Retina (tissue), 1 donor: ENCODE measurements around the gene RHOBTB3.

Experiments
- DNase-seq: peaks from one replicate; pipeline ENCODE4 v3.0.0-alpha.2; 2016

The RHOBTB3 gene

DNA sequence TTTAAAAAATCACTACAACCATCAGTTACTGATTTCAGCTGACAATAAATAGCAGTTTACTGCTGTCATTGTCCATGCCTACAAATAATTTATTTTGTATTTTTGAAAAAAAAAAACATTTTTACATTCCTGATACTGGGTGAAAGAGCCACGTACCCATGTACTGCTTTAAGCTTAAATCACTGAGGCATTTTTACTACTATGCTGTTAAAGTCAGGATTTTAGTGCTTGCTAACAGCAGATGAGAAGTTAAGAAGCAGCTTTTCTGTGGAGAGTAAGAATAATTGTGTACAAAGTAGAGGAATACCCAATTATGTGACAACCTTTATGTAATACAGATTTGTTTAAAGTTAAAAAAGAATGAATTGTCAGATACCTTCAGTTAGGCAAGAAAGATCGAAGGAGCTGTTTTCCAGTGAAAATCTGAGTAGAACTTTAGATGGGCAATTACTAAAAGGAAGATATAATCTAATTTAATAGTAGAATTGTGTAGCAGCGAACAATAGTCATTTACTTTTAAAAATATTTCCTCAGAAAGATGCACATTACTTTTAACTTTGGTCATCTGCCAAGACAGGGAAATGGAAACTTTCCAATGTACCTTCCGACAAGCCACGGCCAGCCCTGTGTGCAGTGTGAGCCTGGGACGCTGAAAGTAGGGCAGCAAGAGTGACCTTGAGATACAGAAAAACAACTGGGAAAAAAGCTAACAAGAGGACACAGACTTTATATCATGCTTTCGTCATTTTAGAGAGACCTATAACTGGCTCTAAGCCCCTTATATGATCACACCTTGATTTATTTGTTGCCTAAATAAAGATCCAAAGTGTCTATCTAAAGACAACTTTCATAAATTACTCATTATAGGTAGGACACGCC, 39.9 kb downstream of the RHOBTB3 start:
- no peak for DNase-seq

DNA sequence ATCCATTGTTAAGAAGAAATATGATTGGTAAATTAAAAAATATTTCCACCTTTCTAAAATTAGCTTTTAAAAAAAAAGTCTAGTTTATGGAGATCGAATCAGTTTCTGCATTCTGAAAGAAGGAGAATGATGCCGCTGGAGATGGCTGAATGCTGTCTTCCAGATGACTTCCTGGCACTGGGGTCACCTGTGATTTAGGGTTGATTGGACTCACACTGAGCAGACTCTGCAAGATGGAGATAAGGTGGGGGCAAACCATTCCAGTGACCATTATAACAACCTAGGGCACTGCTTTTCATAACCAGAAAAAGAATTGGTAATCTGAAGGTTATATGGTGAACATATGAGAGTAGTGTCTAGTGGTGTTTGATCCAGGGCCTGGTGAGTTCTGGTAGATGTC, 40.8 kb downstream of the RHOBTB3 start:
- DNase-seq = no peak

DNA sequence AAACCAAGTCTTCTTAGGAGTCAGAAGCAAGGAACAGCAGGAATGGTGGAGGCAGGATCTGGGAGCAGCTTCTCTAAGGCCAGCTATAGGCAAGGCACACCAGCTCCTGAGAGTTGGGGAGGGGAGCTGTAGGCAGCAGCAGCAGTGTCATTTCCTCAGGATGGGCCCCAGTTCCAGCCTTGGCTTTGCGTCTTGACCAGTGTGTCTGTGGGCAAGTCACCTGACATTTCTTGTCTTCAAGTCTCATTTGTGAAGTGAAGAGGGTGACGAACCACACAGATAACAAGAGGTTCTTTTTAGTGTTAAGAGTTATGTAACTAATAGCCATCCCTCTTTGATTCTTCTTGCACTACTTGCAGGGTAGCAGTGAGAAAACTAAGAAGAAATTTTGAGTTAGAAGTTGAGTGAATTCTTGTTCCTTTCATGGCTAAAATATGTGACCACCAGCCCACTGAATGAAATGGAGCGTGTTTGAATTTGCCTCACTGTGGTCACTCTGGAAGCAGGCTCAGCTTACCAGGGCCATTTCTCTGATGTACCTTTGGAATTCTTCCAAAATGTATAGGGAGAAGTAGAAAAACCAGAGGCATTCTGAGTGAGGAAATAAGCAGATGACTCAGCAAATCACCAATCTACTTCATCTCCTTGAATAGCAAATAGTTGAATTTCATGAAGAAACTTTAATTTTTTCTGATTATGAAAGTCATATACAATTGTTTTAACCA, 42.4 kb downstream of the RHOBTB3 start:
- DNase-seq = no peak

DNA sequence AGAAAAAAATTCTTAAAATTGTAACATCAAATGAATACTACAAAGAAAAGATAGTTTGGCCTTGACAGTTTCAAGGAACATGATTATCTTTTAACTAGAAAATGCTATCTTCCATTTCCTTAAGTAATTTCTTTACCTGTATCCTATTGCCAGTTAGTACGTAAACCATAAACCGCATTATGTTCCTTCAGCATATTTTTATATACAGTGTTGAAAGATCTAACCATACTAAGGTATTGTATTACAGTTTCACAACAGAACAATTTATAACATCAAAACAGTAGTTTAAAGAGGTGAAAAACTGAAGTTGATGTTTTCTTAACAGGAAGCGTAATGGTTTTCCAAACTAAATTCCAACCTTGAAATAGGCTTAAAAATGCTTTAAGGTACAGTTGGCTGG, 46.3 kb downstream of the RHOBTB3 start:
- DNase-seq = no peak

DNA sequence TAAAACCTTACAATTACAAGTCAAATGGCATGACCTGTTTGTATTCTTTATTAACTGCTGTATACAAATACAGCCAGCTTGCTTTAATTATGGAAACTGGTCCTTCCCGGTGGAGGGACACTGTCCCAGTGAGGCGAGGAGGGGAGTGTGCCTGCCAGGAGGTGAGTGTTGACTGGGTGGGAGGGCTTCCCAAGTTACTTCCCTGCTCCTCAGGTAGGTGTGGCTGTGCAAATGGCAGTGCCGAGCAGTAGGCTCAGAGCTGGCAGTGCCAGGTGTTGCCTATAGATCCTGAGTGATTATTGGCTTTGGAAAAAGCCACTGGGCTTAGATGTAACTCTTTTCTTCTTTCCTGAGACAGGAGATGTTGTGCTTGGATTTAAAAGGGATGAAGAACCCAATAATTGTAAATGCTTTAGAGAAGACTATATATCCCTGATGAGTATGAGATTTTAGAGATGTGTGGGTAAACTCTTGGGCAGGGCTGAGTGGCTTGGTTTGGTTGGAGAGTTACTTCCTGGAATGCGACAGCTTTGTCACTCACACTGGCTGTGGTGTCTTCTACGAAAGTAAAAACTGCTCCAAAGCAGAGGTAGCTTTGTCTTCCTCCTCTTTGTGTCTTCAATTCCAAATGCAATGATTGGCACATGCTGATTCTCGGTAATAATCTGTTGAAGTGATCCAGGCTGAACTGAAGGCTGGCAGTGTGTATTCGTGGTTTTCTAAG, 47.7 kb downstream of the RHOBTB3 start:
- DNase-seq = no peak

DNA sequence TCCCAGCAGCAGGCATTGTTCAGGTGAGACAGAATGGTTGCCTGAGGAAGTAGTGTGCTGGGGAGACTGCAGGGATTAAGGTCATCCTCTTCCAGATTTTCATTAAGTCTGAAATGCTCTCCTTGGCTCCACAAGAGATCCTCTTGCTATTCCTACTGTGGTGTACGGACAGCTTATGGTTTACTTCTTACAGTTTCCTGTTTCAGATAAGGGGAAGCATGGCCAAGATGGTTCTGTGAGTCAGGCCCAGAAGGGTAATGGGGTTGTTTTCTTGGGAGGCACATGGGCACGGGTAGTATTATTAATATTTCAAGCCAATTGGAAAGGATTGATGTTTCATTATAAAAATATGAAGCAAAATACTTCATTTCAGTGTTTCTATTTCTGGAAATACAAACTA, 48.5 kb downstream of the RHOBTB3 start:
- DNase-seq = no peak

DNA sequence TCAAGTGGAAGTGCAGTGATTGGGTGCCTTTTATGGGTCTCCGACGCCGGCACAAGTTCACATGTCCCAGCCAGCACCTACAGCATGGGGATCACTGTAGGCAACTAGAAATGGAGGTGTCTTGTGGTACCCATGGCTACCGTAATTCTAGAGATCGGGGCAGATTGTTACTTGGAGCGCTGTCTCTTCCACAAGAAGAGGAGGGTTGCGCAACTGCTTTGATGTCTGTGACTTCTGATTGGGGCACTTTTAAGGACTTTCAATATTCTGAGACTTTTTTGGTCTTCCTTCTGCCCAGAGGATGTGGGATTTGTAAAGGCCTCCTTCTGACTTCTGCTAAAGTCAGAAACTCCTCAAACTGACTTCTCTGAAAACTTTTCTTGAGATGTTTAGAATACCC, 49.5 kb downstream of the RHOBTB3 start:
- DNase-seq = no peak

DNA sequence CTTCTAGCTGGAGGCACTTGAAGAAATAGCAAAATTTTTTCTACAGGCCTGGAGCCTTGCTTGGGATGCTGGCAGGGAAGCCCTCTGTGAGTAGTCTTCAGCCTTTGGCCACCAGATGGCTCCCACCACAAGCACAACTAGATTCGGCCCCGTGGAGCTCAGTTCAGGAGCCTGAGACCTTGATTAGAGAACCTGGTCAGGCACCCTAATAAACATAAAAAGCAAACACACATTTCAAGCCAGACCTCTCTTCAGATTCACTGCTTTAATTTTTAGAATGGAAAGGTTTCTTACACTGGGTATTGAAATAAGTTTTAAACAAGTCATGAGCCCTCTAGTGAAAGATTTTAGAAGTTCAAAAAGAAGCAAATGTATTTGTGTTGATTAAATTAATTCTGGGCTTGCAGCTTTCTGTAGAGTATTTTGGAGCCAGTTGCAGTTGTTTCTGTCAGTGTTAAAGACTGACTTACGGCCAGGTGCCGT, 50.0 kb downstream of the RHOBTB3 start:
- peak; percentile 75 for DNase-seq

DNA sequence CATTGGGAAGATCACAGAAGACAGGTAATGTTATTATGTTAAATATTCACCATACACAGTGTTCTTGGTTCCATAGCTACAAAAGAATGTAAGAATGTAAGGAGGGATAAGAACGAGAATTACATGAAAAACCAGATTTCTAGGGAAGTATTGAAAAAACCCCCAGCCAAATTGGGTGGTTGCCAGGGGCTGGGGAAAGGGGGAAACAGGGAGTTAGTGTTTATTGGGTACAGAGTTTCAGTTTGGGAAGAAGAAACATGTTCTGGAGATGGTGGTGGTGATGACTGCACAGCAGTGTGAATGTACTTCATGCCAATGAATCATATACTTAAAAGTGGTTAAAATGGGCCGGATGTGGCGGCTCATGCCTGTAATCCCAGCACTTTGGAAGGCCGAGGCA, 51.0 kb downstream of the RHOBTB3 start:
- no peak for DNase-seq

DNA sequence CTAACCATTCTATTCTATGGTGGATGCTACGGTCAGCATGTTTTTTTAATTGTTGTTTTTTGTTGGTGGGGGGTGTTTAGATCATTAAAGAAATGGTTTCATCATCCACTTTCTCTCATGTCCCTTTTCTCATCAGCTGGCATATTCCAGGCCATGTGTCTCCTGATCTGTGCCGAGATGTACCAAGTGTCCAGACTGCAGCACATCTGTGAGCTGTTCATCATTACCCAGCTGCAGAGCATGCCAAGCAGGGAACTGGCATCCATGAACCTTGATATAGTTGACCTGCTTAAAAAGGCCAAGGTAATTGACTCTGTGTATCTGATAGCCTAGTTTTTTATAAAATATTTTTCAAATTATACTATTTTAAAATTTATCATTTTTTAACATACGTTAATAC, 52.5 kb downstream of the RHOBTB3 start:
- no peak for DNase-seq

DNA sequence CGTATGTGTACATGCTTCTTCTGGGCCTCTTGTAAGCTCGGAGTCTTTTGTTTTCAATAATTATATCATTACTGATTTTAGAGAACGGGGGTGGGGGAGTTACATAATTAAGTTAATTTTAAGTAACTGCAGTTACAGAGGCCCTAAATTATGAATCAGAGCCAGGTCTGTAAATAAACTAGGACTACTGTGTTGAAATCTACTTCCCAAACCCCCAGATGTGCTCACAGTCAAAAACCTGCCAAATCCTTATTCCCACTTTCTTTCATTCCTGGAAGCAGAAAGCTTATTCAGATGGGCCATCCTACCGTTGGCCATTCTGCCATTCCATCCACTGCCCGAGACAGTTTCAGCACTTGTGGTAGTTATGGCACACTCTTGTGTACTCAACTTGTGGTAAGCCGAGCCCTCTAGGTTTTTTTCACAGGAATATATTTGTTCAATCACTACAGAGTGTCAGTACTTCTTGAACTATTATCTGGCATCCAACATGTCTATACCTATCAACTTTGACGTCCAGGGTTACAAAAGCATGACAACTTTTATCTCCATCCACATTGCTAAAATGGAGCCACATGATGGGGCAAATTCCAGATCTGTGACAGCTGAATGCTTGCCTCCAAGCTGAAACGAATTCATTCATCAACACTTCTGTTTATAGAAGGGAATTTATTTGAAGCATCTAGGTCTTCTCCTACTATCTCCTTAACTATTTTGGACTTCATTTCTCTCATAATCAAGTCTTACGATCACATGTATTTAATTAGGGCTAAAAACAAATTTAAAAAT, 53.6 kb downstream of the RHOBTB3 start:
- DNase-seq = no peak

DNA sequence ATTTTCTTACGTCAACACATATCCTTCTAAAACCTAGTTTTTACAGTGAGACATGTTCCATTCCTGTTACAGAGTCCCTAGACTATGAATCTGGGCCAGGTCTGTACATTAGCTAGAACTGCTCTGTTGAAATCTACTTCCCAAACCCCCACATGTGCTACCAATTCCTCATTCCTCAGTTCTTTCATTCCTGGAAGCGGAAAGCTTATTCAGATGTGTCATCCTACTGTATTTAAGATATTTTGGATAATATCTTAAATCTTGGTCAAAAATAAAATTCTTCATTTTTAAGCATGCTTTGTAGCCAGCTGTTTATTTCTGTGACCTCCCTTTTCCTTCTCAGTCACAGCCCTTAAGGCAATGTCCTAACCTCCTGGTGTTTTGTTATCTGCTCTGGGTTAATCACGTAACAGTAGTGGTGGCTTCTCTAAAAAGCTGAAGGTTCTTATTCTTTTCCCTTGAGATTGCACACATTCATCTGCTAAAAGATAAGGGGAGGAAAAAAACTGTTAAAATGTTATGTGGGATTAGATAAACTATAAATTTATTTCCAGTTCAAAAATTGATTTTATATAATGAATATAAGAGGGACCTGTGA, 55.8 kb downstream of the RHOBTB3 start:
- no peak for DNase-seq

DNA sequence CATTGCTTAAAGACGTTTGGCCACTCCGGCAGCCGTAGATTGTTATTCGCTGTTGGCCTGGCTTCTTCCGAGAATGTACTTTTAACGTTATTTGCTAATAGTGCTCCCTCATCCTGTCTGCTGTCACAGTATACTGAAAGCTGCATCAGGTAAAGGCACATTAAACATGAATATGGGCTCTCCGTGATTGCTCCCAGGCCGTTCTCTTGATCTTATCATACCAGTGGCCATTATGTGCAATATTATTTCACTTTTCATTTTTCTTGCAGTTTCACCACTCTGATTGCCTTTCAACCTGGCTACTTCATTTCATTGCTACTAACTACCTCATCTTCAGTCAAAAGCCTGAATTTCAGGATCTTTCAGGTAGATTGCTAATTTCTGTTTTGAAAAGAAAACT, 57.4 kb downstream of the RHOBTB3 start:
- DNase-seq = no peak

DNA sequence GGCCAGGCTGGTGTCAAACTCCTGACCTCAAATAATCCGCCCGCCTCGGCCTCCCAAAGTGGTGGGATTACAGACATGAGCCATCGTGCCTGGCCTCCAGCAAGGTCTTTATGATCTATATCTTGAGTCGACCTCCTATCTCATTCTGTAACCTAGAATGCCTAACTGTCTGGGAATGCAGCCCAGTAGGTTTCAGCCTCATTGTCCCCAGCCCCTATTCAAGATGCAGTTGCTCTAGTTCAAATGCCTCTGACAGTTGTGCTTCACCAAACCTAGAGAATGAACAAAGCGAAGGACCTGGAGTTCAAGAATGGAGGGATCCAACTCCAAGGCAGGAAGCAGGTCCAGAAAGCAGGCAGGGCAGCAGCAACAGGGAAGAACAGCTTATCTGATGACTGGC, 60.6 kb downstream of the RHOBTB3 start:
- DNase-seq = no peak

DNA sequence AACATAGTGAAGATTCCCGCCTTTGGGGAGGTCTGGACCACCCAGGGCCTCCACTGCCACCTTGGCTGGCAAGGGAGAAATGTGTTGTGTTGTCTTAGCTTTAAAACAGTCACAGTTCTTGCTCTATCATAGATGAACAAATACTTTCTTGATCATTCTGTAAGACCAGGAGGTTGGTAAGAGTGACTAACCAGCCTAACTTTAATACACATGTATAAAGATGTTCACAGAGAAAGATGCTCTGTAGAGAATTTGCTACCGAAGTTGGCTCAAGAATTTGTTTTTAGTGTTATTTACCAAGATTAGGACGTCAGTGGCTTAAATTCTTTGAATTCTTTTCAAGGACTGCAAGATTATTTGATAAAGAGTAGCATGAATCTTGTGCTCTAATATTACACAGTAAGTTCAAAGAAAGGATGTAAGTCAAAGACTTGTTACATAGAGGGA, 63.0 kb downstream of the RHOBTB3 start:
- DNase-seq = no peak

DNA sequence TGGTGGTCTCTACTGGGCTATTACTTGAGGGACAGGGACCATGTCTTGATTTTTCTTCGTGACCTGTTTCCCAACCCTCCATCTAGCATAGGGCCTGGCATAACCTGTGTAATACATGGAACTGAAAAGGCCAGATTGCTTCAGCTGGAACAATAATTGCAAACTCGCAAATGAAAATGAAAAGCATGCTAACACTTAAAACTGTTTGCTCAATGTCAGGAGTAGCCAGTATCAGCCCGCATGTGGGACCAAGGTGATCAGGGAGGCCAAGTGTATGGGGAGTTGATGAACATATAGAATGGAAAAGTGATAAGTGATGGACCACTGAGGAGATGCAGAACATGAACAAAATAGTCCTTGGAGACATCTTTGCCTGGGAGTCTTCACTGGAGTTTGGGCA, 66.2 kb downstream of the RHOBTB3 start:
- DNase-seq = no peak

DNA sequence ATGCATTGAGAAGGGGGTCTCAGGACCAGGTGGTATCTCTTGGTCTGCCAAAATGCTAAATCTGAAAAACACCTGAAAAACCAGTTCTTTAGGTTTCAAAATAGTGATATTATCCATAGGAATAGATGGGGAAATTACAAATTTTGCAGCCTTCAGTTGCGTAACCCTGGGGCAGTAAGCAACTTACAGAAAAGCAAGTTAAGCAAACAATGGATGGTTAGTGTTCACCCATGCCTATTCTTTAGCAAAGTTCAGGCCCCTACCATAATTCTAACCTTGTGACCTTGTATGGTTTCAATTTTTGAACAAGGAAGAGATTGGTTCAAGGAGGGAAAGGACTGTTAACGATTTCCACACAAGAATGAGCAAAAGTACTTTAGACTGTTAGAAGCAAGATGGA, 66.9 kb downstream of the RHOBTB3 start:
- DNase-seq = no peak

DNA sequence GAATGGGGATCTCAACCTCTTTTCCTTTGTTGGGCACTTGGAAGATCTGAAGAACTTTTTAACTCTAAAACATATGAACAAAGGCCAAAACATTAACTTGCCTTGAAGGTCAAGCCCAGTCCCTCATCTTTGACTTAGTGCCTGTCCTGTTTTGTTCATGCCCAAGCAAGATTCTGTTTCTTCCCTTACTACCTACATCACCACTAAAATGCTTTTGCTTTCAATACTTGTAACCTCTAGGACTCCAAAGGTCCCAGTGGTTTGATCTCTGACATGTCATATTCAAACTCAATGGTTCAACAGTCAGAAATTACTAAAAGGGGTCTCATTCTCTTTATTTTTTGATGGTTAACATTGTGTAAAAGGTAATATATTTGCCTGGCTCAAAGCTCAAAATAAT, 67.4 kb downstream of the RHOBTB3 start:
- DNase-seq = no peak

DNA sequence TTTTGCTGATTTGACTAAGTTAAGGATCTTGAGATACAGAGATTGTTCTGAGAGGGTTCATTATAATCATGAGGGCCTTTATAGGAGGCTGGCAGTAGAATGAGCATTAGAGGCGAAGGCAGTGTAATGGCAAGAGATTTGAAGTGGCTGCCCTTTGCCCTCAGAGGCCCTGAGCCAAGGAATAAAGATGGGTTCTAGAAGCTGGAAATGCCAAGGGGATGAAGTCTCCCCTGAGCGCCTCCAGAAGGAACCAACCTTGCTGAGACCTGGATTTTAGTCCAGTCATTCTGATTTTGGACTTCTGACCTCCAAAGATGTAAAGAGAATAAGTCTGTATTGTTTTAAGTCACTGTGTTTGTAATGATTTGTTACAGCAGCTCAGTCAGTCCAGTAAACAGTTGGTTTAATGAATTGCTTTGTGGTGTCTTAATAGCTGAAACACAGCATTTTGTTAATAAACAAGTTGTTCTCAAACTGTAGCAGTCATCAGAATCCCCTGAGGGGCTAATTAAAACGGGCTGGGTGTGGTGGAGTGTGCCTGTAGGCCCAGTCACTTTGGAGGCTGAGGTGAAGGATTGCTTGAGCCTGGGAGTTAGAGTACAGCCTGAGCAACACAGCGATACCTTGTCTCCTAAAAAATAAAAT, 68.2 kb downstream of the RHOBTB3 start:
- no peak for DNase-seq

DNA sequence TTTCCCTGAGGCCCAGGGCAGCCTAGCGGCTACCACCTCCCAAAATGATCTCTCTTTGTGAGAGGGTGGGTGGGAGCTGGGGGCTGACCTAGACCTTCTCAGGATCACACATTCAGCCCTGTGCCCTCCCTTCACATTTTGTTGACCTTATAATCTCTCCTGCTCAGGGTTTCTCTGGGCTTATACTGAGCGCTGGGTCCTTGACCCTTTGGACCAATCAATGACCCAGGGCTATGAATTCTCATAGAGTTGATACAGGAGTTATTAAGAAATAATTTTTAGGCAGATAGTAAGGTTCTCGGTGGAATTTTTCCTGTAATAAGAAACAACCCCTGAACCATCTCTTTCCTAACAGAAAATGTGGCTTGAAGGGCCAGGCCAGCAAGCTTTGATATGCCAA, 69.4 kb downstream of the RHOBTB3 start:
- DNase-seq = no peak

DNA sequence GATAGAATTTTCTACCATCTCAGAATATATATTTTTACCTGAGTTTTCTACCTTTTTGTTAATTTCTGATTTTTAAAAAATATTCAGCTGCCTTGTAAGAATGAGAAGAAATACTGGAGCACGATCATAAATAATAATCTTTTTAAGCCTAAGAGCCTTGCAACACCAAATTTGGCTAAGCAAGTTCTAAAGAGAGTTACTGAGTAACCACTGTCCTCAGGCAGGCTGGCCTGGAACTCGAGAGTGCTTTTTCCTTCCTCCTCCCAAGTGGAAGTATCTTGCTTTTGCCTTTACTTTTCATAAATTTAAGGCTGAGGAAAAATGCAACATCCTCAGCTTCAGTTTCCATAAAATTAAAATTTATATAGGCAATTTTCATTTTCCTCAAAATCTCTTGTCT, 70.4 kb downstream of the RHOBTB3 start:
- DNase-seq = no peak

DNA sequence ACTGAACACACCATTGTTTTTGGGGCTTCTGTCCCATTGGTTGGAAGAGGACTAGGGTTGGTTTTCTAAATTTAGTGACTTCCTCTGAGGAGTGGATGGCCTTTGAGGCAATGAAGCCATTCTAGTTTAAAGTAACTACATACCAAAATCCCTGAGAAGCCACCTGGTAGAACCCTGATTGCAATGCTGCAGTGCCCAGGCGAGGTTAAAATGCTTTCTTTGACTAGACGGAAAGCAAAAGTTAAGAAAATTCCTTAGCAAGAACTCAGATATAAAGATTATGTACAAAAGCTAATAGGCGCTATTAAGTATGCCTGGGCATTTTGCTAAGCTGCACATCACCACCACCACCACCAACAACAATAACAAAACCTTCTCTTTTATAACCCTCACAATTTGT, 70.8 kb downstream of the RHOBTB3 start:
- DNase-seq = no peak
